Naive B cell (primary cell): ENCODE results near the gene ATE1. TPM values are rescaled to one million over a fixed set of nuclear protein-coding genes. Genes with fewer than 3 reads are reported as not detected.

Experiments
- ATAC-seq, 2 donors: fragments of 150-1000 bp; cut with Tn5 transposase; 2 replicates each; pipeline ENCODE4 v1.10.0; 2021; ENCODE audit warnings: low read depth in 2 of 2, mild to moderate bottlenecking in 2 of 2, moderate library complexity in 2 of 2
- DNase-seq: peaks from one replicate; pipeline ENCODE4 v3.0.0; 2022
- H3K27ac Mint-ChIP-seq, 6 donors: one replicate each; pipeline ENCODE4 v1.8.0; 2020 to 2022; ENCODE audit warnings: mild to moderate bottlenecking in 6 of 6, mixed read lengths in 6 of 6, moderate library complexity in 5 of 6, inconsistent platforms in 2 of 6
- H3K27me3 Mint-ChIP-seq, 3 donors: one replicate each; pipeline ENCODE4 v1.8.0; 2021 to 2022; ENCODE audit warnings: mixed read lengths in 3 of 3, mild to moderate bottlenecking in 1 of 3
- H3K36me3 Mint-ChIP-seq, 2 donors: one replicate each; pipeline ENCODE4 v1.8.0; 2020 to 2022; ENCODE audit warnings: mixed read lengths in 2 of 2, inconsistent platforms in 1 of 2, mild to moderate bottlenecking in 1 of 2
- H3K4me1 Mint-ChIP-seq, 3 donors: one replicate each; pipeline ENCODE4 v1.8.0; 2020 to 2022; ENCODE audit warnings: mixed read lengths in 3 of 3, inconsistent platforms in 1 of 3, mild to moderate bottlenecking in 1 of 3, moderate library complexity in 1 of 3
- H3K4me3 Mint-ChIP-seq, 8 donors: one replicate each; pipeline ENCODE4 v1.8.0; 2020 to 2022; ENCODE audit warnings: mild to moderate bottlenecking in 8 of 8, mixed read lengths in 8 of 8, moderate library complexity in 8 of 8, inconsistent platforms in 2 of 8
- H3K9me3 Mint-ChIP-seq, 7 donors: one replicate each; pipeline ENCODE4 v1.8.0; 2020 to 2022; ENCODE audit warnings: mixed read lengths in 7 of 7, mild to moderate bottlenecking in 5 of 7, inconsistent platforms in 2 of 7, moderate library complexity in 1 of 7
- polyA plus RNA-seq, 6 donors: library from polyadenylated mRNA; unstranded; fragments of 300-500 nt; fragmentation: Illumina TruSeq; gene quantifications; one replicate each; pipeline ENCODE4 v1.2.3, GENCODE V29; 2021; ENCODE audit warnings: low read depth in 6 of 6

The ATE1 gene
- polyA plus RNA-seq, 6 donors from 2014 or later = 26.2 to 31.3 (median 30.8) TPM

DNA sequence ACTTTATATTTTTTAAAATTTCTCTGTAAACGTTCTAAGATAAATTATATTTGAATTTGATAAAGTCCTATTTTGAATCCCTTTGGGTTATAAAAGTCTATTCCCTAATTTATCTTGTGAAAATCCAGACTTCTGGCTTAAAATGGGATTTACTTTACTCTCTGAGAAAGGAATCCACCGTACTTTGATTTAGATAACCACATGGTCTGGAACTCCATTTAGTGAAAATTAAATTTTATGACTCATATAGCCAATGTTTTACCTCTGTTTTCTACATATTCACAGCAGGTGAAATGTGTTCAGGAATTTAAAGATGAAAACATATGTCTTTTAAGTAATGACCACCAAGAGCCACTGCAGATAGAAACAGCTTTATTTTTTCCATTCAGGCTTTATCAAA is 187.8 kb downstream of the ATE1 start:
- Mint-ChIP-seq H3K4me1 (no peaks in the 10 kb centered on the region), H3K4me3 (no peak overlapping the region), H3K27ac (no peak overlapping the region), H3K36me3 (peaks cover 0 to 20% of the 10 kb centered on the region in 2 donors), H3K27me3 (peaks cover 0 to 17% (median 9%) of the 10 kb centered on the region in 3 donors), H3K9me3 (no peaks in the 10 kb centered on the region)
- ATAC-seq = no peak
- DNase-seq = no peak

DNA sequence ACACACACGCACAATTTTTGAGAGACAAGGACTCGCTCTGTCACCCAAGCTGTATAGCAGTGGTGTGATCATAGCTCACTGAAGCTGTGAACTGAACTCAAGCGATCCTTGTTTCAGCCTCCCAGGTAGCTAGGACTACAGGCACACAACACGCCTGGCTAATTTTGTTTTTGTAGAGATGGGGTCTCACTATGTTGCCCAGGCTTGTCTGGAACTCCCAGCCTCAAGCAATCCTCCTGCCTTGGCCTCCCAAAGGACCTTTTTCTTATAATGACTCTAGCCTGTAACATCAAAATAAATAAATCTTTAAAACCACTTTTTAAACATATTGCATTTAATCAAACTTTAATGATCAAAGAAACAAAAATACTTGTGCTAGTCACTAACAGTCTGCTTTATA is 188.7 kb downstream of the ATE1 start:
- no peak overlapping the region for H3K4me3 Mint-ChIP-seq
- DNase-seq (no peak), ATAC-seq (no peak)
- peaks cover 1 to 22% (median 9%) of the 10 kb centered on the region in 3 donors for H3K27me3 Mint-ChIP-seq
- no peaks in the 10 kb centered on the region for H3K9me3 Mint-ChIP-seq
- H3K4me1 Mint-ChIP-seq = no peaks in the 10 kb centered on the region
- H3K36me3 Mint-ChIP-seq = peaks cover 0 to 11% of the 10 kb centered on the region in 2 donors
- H3K27ac Mint-ChIP-seq = no peak overlapping the region

DNA sequence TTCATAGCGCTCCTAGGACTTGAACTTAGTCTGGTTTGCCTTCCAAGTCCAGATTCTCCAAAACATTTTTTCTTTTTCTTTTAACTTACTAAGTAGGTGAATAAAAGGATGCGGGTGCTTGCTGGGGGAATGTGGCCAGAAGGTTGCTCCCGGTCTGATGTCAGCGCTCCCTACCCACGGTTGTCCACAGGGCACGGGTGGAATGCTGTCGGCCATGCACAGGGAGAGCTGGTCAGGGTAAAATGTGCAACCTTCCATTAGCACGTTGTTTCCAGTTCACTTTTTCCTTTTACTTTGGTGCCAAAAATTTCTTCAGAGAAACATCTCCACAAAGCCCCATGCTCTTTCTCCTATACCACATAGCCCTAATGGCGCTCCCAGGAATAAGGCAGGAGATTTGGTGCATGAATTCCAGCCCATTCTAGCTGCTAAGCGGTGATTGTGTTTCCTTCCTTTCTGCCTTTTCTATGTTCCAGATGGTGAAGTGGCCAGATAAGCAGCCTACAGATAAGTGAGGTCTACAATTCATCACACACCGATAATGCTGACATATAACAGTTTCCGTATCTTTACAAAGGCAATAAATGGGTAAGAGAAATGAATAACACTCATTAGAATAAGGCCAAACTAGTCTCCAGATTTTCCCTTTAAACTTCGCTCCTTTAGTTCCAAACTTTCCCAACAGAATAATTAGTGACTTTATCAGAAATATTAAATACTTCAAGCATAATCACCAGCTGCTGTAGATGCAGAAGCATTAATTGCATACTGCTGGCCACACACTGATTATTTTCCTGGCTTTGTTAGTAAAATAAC is 191.3 kb downstream of the ATE1 start:
- DNase-seq = no peak
- peaks cover 16 to 34% (median 19%) of the 10 kb centered on the region in 3 donors for H3K27me3 Mint-ChIP-seq
- H3K4me1 Mint-ChIP-seq = no peaks in the 10 kb centered on the region
- no peaks in the 10 kb centered on the region for H3K9me3 Mint-ChIP-seq
- ATAC-seq = no peak
- H3K27ac Mint-ChIP-seq = no peak overlapping the region
- peaks cover 0 to 5% of the 10 kb centered on the region in 2 donors for H3K36me3 Mint-ChIP-seq
- no peak overlapping the region for H3K4me3 Mint-ChIP-seq

DNA sequence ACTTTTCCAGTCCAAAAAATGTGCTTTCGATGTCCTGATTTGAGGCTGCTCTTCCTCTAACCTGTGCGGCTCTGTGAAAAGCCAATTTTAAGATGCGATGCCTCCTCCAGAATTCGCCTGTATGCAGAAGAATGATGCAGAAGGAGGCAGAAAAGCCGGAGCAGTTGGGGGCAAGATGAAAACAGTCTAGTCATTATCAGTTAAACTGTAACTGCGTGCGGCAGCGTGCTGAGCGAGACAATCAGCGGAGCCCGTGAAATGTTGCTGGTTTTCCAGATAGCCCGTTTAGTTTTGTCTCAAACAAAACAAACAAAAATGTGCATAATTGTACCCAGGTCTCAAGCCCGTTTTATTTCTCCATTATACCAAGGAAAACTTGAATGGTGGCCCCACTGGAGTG is 192.6 kb downstream of the ATE1 start:
- H3K4me1 Mint-ChIP-seq = no peaks in the 10 kb centered on the region
- no peak for ATAC-seq
- peaks cover 17 to 34% (median 20%) of the 10 kb centered on the region in 3 donors for H3K27me3 Mint-ChIP-seq

DNA sequence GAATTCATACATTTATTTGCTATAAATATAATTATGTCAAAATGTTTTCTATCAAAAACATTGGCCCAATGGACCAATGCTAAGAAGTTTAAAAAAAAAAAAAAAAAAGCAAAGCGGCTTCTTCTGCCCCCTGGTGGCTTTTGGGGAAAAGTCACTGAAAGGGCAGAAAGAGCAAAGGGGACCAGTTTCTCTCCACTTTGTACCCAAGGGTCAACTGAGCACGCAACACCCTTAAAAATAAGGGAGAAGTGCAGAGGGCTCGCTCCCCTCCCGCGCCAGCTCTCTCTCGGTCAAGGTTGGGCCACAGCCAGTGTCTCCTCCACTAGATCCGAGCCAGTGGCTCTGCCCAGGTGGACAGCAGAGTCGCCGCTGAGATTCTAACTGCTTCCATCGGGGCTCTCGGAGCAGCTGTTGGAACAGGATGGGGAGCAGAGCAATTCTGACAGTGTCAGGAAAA is 193.2 kb downstream of the ATE1 start:
- Mint-ChIP-seq H3K36me3 (no peaks in the 10 kb centered on the region), H3K27me3 (peaks cover 17 to 34% (median 20%) of the 10 kb centered on the region in 3 donors), H3K27ac (no peak overlapping the region), H3K4me3 (no peak overlapping the region), H3K9me3 (no peaks in the 10 kb centered on the region), H3K4me1 (no peaks in the 10 kb centered on the region)
- ATAC-seq = no peak
- DNase-seq = no peak

More for the DNA sequence above, 192.6 kb downstream of the ATE1 start:
- no peak for DNase-seq
- no peak overlapping the region for H3K4me3 Mint-ChIP-seq
- no peak overlapping the region for H3K27ac Mint-ChIP-seq
- no peaks in the 10 kb centered on the region for H3K9me3 Mint-ChIP-seq
- H3K36me3 Mint-ChIP-seq = no peaks in the 10 kb centered on the region

DNA sequence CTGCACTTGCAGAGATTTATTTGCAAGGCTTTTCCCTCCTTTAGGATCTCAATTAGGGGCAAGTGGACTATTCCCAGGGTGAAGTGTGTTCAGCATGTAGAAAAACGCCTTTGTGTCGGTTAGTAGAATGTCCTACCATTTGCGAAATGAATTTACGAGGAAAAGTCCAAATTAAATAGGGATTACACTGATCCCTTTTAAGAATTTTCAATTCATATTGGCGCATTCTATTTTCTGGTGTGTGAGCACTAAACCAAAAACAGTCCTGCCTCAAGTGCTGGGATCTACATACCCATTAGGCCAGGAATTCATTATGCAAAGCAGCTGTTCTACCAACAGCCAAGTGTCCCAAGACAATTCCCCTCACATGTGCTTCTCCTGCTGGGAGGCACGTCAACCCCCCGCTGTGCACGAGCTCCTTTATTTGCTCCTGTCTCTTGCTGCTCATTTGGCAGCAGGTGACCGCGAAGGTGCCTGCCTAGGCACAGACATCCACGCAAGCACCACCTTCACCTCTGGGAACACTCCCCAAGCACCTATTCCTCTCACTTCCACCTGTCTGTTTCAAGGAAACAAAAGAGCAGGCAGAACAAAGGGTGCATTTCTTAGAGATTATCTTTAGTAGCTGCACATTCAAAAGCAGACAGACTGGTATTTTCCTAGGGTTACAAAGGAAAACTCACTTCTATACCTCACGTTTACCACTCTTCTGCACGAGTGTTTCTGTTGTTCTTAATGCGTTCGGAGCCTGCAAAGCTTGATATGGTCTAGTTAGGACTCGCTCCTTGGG is 195.0 kb downstream of the ATE1 start:
- H3K27ac Mint-ChIP-seq = peak overlapping the region in 1 of 6 donors; percentile 63
- no peak overlapping the region for H3K4me3 Mint-ChIP-seq
- DNase-seq (no peak), ATAC-seq (no peak)
- H3K4me1 Mint-ChIP-seq = no peaks in the 10 kb centered on the region
- peaks cover 17 to 34% (median 20%) of the 10 kb centered on the region in 3 donors for H3K27me3 Mint-ChIP-seq
- no peaks in the 10 kb centered on the region for H3K9me3 Mint-ChIP-seq
- no peaks in the 10 kb centered on the region for H3K36me3 Mint-ChIP-seq

GRCh38 chr10:121732172-121732571 is 195.7 kb downstream of the ATE1 start:
- Mint-ChIP-seq H3K27ac (no peak overlapping the region), H3K27me3 (peaks cover 17 to 34% (median 20%) of the 10 kb centered on the region in 3 donors), H3K9me3 (no peaks in the 10 kb centered on the region), H3K4me3 (no peak overlapping the region), H3K4me1 (no peaks in the 10 kb centered on the region), H3K36me3 (no peaks in the 10 kb centered on the region)
- DNase-seq (no peak), ATAC-seq (no peak)

DNA sequence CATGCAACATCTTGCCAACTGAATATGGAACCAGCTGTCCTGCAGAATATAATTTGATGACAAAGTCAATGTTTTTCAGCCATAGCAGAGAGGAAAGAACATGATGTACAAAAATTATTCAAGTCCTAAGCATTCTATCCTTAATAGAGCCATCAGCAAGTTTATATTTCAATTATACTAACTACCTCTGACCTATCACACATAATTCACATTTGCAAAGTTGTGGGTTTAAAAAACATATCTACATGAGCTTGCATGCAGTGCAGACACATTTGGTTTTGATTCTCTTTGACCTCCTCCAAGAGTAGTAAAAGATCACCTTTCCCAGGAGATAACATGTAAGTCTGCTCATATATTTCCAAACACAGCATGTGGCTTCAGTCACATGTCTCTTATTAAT is 203.5 kb downstream of the ATE1 start:
- ATAC-seq (no peak), DNase-seq (no peak)
- Mint-ChIP-seq H3K27ac (no peak overlapping the region), H3K36me3 (no peaks in the 10 kb centered on the region), H3K4me1 (no peaks in the 10 kb centered on the region), H3K4me3 (no peak overlapping the region), H3K27me3 (peaks cover 0 to 10% (median 8%) of the 10 kb centered on the region in 3 donors), H3K9me3 (peaks cover 0 to 7% (median 4%) of the 10 kb centered on the region in 7 donors)

- ATAC-seq = no peak
- H3K27ac Mint-ChIP-seq = no peak overlapping the region
Observed at GRCh38 chr10:121722665-121723064, 205.2 kb downstream of the ATE1 start.

DNA sequence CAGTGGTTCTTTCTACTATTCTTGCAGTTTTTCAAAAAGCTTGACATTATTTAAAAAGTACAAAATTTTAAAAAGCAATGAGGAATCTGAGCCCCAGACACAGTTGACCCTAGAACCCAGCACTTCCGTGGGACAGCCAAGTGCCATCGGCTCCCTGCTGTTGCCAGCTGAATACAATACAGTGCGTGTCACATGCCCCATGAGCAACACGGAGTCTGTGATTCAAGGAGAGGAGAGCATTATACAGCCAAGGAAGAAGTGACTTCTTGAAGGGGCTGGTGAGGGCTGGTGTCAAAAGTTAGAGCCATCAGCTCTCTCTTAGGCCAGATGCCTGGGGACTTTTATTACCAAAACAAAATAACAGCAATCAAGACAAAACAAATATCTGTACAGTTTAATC is 206.6 kb downstream of the ATE1 start:
- no peaks in the 10 kb centered on the region for H3K4me1 Mint-ChIP-seq
- no peak for ATAC-seq
- H3K36me3 Mint-ChIP-seq = no peaks in the 10 kb centered on the region
- peaks cover 0 to 9% (median 7%) of the 10 kb centered on the region in 7 donors for H3K9me3 Mint-ChIP-seq
- H3K27me3 Mint-ChIP-seq = peaks cover 0 to 15% (median 8%) of the 10 kb centered on the region in 3 donors
- no peak for DNase-seq
- H3K4me3 Mint-ChIP-seq = no peak overlapping the region
- no peak overlapping the region for H3K27ac Mint-ChIP-seq

More at GRCh38 chr10:121722665-121723064, 205.2 kb downstream of the ATE1 start:
- Mint-ChIP-seq H3K4me3 (no peak overlapping the region), H3K9me3 (peaks cover 0 to 9% (median 7%) of the 10 kb centered on the region in 7 donors), H3K36me3 (no peaks in the 10 kb centered on the region), H3K27me3 (peaks cover 0 to 10% (median 8%) of the 10 kb centered on the region in 3 donors), H3K4me1 (no peaks in the 10 kb centered on the region)
- DNase-seq = no peak

DNA sequence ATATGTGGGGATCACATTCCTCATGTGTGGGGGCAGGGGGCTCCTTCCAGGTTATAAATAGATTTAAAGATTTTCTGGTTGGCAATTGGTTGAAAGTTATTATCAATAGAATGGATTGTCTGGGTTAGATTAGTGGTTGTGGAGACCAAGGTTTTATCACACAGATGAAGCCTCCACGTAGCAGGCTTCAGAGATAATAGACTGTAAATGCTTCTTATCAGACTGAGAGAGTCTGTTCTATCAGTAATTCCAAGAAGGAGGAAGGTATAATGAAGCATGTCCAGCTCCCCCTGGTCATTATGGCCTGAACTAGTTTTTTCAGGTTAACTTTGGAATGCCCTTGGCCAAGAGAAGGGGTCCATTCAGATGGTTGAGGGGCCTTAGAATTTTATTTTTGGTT is 211.9 kb downstream of the ATE1 start:
- Mint-ChIP-seq H3K9me3 (peaks cover 0 to 18% (median 9%) of the 10 kb centered on the region in 7 donors), H3K27ac (no peak overlapping the region), H3K4me3 (no peak overlapping the region), H3K4me1 (no peaks in the 10 kb centered on the region), H3K27me3 (peaks cover 4 to 8% (median 7%) of the 10 kb centered on the region in 3 donors), H3K36me3 (no peaks in the 10 kb centered on the region)
- ATAC-seq (no peak), DNase-seq (no peak)

- Mint-ChIP-seq H3K4me3 (no peak overlapping the region), H3K27me3 (peaks cover 4 to 11% (median 4%) of the 10 kb centered on the region in 3 donors), H3K27ac (peak overlapping the region in 1 of 6 donors; percentile 38), H3K9me3 (peaks cover 0 to 15% (median 6%) of the 10 kb centered on the region in 7 donors), H3K4me1 (no peaks in the 10 kb centered on the region), H3K36me3 (no peaks in the 10 kb centered on the region)
- DNase-seq = no peak
- ATAC-seq = no peak
Observed at GRCh38 chr10:121715076-121715475, 212.8 kb downstream of the ATE1 start.

GRCh38 chr10:121713486-121713885 is 214.3 kb downstream of the ATE1 start:
- DNase-seq (no peak), ATAC-seq (no peak)
- no peaks in the 10 kb centered on the region for H3K36me3 Mint-ChIP-seq
- peaks cover 0 to 11% (median 3%) of the 10 kb centered on the region in 7 donors for H3K9me3 Mint-ChIP-seq
- H3K27me3 Mint-ChIP-seq = peaks cover 6 to 12% (median 10%) of the 10 kb centered on the region in 3 donors
- no peak overlapping the region for H3K27ac Mint-ChIP-seq
- H3K4me3 Mint-ChIP-seq = no peak overlapping the region
- no peaks in the 10 kb centered on the region for H3K4me1 Mint-ChIP-seq
